Cardiac muscle cell (in vitro differentiated cells and primary cell): ENCODE results near the gene SPRYD7. TPM values are rescaled to one million over a fixed set of nuclear protein-coding genes. Genes with fewer than 3 reads are reported as not detected.
"Not testable (repeated sequence)": the region's sequence is repeated elsewhere in the genome, so short reads cannot be mapped to it uniquely, and the experiment has no call there.

ENCODE experiments used
- DNase-seq, 2 donors: peaks; one replicate each; pipeline versions ENCODE4 v3.0.0 to v3.0.0-alpha.2; 2010 to 2017; ENCODE audit warnings: low read depth in 1 of 2, low spot score in 1 of 2
- H3K27ac ChIP-seq: fragments of 200-600 bp; sonication (generic); 2 replicates; pipeline ENCODE4 v1.5.1; 2016
- H3K27me3 ChIP-seq: fragments of 200-600 bp; sonication (generic); 2 replicates; pipeline ENCODE4 v1.6.0; 2016; ENCODE audit warnings: control low read depth
- H3K36me3 ChIP-seq: fragments of 200-600 bp; sonication (generic); 2 replicates; pipeline ENCODE4 v1.5.1; 2016; ENCODE audit warnings: control low read depth
- H3K4me1 ChIP-seq: fragments of 200-600 bp; sonication (generic); 2 replicates; pipeline ENCODE4 v1.8.1; 2017; ENCODE audit warnings: low read depth, mild to moderate bottlenecking, mixed run types
- H3K4me3 ChIP-seq: fragments of 200-600 bp; sonication (generic); 2 replicates; pipeline ENCODE4 v1.5.1; 2016; ENCODE audit warnings: mild to moderate bottlenecking
- H3K9me3 ChIP-seq: fragments of 200-600 bp; sonication (generic); 2 replicates; pipeline ENCODE4 v1.5.1; 2017; ENCODE audit warnings: low read depth, mild to moderate bottlenecking, control low read depth
- CTCF ChIP-seq: IDR thresholded peaks from 2 replicates; pipeline ENCODE4 v1.5.1; 2012; ENCODE audit warnings: low read depth, mild to moderate bottlenecking, low read length
- polyA plus RNA-seq: library from polyadenylated mRNA; unstranded; fragments of >200 nt; fragmentation: Nextera tagmentation; extraction: Ambion mirVana; gene quantifications from 2 replicates; pipeline ENCODE4 v1.2.1, GENCODE V29; 2016
- total RNA-seq: library from RNA; depleted of rRNA; stranded (reverse); fragments of >200 nt; gene quantifications from 2 replicates; pipeline ENCODE4 v1.2.3, GENCODE V29; 2016

SPRYD7 gene
- total and polyA plus RNA-seq, 2 experiments from 2014 or later: 5.9 to 18.4 TPM

- H3K4me3 ChIP-seq: no peak overlapping the region
- no peaks in the 10 kb centered on the region for H3K27me3 ChIP-seq
- peaks cover 3% of the 10 kb centered on the region for H3K36me3 ChIP-seq
- H3K9me3 ChIP-seq: no peaks in the 10 kb centered on the region
- no peak for DNase-seq
- TF ChIP-seq CTCF: no peak
- H3K27ac ChIP-seq: no peak overlapping the region
- H3K4me1 ChIP-seq: no peaks in the 10 kb centered on the region
Observed at GRCh38 chr13:49932066-49932465, 4.1 kb downstream of the SPRYD7 start.

- no peak for TF ChIP-seq CTCF
- H3K27ac ChIP-seq: no peak overlapping the region
- no peaks in the 10 kb centered on the region for H3K9me3 ChIP-seq
- no peaks in the 10 kb centered on the region for H3K4me1 ChIP-seq
- no peak overlapping the region for H3K4me3 ChIP-seq
- no peaks in the 10 kb centered on the region for H3K27me3 ChIP-seq
- DNase-seq: peak in 1 of 2 donors; percentile 86
- H3K36me3 ChIP-seq: peaks cover 9% of the 10 kb centered on the region
Observed at GRCh38 chr13:49927755-49928154, 8.4 kb downstream of the SPRYD7 start.

GRCh38 chr13:49925881-49926418, 10.2 kb downstream of the SPRYD7 start:
- Histone ChIP-seq H3K9me3 (no peaks in the 10 kb centered on the region), H3K4me3 (no peak overlapping the region), H3K4me1 (no peaks in the 10 kb centered on the region), H3K27me3 (no peaks in the 10 kb centered on the region), H3K27ac (peak overlapping the region; percentile 9), H3K36me3 (peaks cover 16% of the 10 kb centered on the region)
- DNase-seq: no peak
- no peak for TF ChIP-seq CTCF

- no peak for TF ChIP-seq CTCF
- H3K27ac ChIP-seq: no peak overlapping the region
- H3K36me3 ChIP-seq: peaks cover 28% of the 10 kb centered on the region
- no peaks in the 10 kb centered on the region for H3K4me1 ChIP-seq
- no peak overlapping the region for H3K4me3 ChIP-seq
- no peaks in the 10 kb centered on the region for H3K27me3 ChIP-seq
- H3K9me3 ChIP-seq: no peaks in the 10 kb centered on the region
- no peak for DNase-seq
Observed at GRCh38 chr13:49922301-49922700, 13.8 kb downstream of the SPRYD7 start.

GRCh38 chr13:49920969-49921368, 15.2 kb downstream of the SPRYD7 start:
- peaks cover 28% of the 10 kb centered on the region for H3K36me3 ChIP-seq
- not testable (repeated sequence) for H3K4me1 ChIP-seq

GRCh38 chr13:49918106-49918505, 18.0 kb downstream of the SPRYD7 start:
- not testable (repeated sequence) for H3K4me3 ChIP-seq, H3K4me1 ChIP-seq, H3K27me3 ChIP-seq, H3K27ac ChIP-seq, DNase-seq, H3K9me3 ChIP-seq
- peaks cover 31% of the 10 kb centered on the region for H3K36me3 ChIP-seq

More at GRCh38 chr13:49920969-49921368, 15.2 kb downstream of the SPRYD7 start:
- not testable (repeated sequence) for H3K4me3 ChIP-seq, H3K9me3 ChIP-seq, H3K27me3 ChIP-seq, DNase-seq, H3K27ac ChIP-seq

GRCh38 chr13:49914947-49915346, 21.2 kb downstream of the SPRYD7 start:
- Histone ChIP-seq H3K36me3 (peaks cover 15% of the 10 kb centered on the region), H3K4me3 (no peak overlapping the region), H3K27me3 (no peaks in the 10 kb centered on the region), H3K27ac (no peak overlapping the region), H3K4me1 (no peaks in the 10 kb centered on the region), H3K9me3 (no peaks in the 10 kb centered on the region)
- no peak for DNase-seq
- no peak for TF ChIP-seq CTCF
